ENCODE data around the gene SH2B2. TPM values are rescaled to one million over a fixed set of nuclear protein-coding genes. Genes with fewer than 3 reads are reported as not detected.

The SH2B2 gene
- total and polyA plus RNA-seq, 2 experiments from 2014 or later = 5.6 to 21.9 TPM

- DNase-seq (ENCODE audit: low spot score) = no peak
- Histone ChIP-seq H3K27me3 (ENCODE audit: insufficient read depth) (peaks cover 17% of the 10 kb centered on the region; the same call in 1 of the 2 replicates), H3K4me3 (no peak overlapping the region; the same call in 1 of the 2 replicates), H3K27ac (ENCODE audit: low read depth) (no peak overlapping the region), H3K9me2 (ENCODE audit: insufficient read depth) (no peaks in the 10 kb centered on the region), H3K4me1 (ENCODE audit: insufficient read depth) (peaks cover 20% of the 10 kb centered on the region), H3K36me3 (ENCODE audit: insufficient read depth) (no peaks in the 10 kb centered on the region), H3K4me2 (peak overlapping the region; percentile 98; the same call in 1 of the 2 replicates), H3F3A (replicated peaks; ENCODE audit: low read depth) (0 out of 2 replicates have a peak, but pooled peaks cover 10% of the 10 kb centered on the region), H2AFZ (no peak overlapping the region), H4K20me1 (replicated peaks; ENCODE audit: insufficient read depth) (peaks cover 11% of the 10 kb centered on the region), H3K79me2 (replicated peaks; ENCODE audit: insufficient read depth) (no peaks in the 10 kb centered on the region; the same call in 1 of the 2 replicates)
- peaks cover 24% of the 10 kb centered on the region for H3K4me1 Mint-ChIP-seq
- peak overlapping the region; percentile 55 for H3K4me3 Mint-ChIP-seq
- TF ChIP-seq, protein P1, sequence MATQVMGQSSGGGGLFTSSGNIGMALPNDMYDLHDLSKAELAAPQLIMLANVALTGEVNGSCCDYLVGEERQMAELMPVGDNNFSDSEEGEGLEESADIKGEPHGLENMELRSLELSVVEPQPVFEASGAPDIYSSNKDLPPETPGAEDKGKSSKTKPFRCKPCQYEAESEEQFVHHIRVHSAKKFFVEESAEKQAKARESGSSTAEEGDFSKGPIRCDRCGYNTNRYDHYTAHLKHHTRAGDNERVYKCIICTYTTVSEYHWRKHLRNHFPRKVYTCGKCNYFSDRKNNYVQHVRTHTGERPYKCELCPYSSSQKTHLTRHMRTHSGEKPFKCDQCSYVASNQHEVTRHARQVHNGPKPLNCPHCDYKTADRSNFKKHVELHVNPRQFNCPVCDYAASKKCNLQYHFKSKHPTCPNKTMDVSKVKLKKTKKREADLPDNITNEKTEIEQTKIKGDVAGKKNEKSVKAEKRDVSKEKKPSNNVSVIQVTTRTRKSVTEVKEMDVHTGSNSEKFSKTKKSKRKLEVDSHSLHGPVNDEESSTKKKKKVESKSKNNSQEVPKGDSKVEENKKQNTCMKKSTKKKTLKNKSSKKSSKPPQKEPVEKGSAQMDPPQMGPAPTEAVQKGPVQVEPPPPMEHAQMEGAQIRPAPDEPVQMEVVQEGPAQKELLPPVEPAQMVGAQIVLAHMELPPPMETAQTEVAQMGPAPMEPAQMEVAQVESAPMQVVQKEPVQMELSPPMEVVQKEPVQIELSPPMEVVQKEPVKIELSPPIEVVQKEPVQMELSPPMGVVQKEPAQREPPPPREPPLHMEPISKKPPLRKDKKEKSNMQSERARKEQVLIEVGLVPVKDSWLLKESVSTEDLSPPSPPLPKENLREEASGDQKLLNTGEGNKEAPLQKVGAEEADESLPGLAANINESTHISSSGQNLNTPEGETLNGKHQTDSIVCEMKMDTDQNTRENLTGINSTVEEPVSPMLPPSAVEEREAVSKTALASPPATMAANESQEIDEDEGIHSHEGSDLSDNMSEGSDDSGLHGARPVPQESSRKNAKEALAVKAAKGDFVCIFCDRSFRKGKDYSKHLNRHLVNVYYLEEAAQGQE (IDR thresholded peaks at IDR 0.05; ENCODE audit: unreplicated experiment) = no peak
- no peak for TF ChIP-seq JUNB (IDR thresholded peaks at IDR 0.05; ENCODE audit: unreplicated experiment)
- TF ChIP-seq, protein P2, sequence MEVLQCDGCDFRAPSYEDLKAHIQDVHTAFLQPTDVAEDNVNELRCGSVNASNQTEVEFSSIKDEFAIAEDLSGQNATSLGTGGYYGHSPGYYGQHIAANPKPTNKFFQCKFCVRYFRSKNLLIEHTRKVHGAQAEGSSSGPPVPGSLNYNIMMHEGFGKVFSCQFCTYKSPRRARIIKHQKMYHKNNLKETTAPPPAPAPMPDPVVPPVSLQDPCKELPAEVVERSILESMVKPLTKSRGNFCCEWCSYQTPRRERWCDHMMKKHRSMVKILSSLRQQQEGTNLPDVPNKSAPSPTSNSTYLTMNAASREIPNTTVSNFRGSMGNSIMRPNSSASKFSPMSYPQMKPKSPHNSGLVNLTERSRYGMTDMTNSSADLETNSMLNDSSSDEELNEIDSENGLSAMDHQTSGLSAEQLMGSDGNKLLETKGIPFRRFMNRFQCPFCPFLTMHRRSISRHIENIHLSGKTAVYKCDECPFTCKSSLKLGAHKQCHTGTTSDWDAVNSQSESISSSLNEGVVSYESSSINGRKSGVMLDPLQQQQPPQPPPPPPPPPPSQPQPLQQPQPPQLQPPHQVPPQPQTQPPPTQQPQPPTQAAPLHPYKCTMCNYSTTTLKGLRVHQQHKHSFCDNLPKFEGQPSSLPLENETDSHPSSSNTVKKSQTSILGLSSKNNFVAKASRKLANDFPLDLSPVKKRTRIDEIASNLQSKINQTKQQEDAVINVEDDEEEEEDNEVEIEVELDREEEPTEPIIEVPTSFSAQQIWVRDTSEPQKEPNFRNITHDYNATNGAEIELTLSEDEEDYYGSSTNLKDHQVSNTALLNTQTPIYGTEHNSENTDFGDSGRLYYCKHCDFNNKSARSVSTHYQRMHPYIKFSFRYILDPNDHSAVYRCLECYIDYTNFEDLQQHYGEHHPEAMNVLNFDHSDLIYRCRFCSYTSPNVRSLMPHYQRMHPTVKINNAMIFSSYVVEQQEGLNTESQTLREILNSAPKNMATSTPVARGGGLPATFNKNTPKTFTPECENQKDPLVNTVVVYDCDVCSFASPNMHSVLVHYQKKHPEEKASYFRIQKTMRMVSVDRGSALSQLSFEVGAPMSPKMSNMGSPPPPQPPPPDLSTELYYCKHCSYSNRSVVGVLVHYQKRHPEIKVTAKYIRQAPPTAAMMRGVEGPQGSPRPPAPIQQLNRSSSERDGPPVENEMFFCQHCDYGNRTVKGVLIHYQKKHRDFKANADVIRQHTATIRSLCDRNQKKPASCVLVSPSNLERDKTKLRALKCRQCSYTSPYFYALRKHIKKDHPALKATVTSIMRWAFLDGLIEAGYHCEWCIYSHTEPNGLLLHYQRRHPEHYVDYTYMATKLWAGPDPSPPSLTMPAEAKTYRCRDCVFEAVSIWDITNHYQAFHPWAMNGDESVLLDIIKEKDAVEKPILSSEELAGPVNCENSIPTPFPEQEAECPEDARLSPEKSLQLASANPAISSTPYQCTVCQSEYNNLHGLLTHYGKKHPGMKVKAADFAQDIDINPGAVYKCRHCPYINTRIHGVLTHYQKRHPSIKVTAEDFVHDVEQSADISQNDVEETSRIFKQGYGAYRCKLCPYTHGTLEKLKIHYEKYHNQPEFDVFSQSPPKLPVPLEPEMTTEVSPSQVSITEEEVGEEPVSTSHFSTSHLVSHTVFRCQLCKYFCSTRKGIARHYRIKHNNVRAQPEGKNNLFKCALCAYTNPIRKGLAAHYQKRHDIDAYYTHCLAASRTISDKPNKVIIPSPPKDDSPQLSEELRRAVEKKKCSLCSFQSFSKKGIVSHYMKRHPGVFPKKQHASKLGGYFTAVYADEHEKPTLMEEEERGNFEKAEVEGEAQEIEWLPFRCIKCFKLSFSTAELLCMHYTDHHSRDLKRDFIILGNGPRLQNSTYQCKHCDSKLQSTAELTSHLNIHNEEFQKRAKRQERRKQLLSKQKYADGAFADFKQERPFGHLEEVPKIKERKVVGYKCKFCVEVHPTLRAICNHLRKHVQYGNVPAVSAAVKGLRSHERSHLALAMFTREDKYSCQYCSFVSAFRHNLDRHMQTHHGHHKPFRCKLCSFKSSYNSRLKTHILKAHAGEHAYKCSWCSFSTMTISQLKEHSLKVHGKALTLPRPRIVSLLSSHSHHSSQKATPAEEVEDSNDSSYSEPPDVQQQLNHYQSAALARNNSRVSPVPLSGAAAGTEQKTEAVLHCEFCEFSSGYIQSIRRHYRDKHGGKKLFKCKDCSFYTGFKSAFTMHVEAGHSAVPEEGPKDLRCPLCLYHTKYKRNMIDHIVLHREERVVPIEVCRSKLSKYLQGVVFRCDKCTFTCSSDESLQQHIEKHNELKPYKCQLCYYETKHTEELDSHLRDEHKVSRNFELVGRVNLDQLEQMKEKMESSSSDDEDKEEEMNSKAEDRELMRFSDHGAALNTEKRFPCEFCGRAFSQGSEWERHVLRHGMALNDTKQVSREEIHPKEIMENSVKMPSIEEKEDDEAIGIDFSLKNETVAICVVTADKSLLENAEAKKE (CRISPR knock-in tag; IDR thresholded peaks at IDR 0.05) = no peak
- no peak for TF ChIP-seq EZH2 (IDR thresholded peaks at IDR 0.05; ENCODE audit: low read depth, unreplicated experiment)
- no peak overlapping the region for H3K27ac Mint-ChIP-seq
- H3K36me3 Mint-ChIP-seq (ENCODE audit: low read depth) = peaks cover 3% of the 10 kb centered on the region; the same call in 1 of the 3 replicates
- ATAC-seq = no peak
- H3K9me3 Mint-ChIP-seq = no peaks in the 10 kb centered on the region; the same call in 2 of the 3 replicates
- peaks cover 21% of the 10 kb centered on the region for H3K27me3 Mint-ChIP-seq (ENCODE audit: insufficient read depth, low read depth, poor library complexity)
These were observed 1.7 kb upstream of the SH2B2 start for GRCh38 chr7:102284891-102285539.

Measured in GM23338 (cell line).